ENCODE results near the gene TBC1D5.

GRCh38 chr3:17783426-17783825 lies 41.0 kb upstream of the TBC1D5 start:
- TF ChIP-seq POLR2AphosphoS5 (IDR thresholded peaks at IDR 0.05): no peak
- TF ChIP-seq, protein P1, sequence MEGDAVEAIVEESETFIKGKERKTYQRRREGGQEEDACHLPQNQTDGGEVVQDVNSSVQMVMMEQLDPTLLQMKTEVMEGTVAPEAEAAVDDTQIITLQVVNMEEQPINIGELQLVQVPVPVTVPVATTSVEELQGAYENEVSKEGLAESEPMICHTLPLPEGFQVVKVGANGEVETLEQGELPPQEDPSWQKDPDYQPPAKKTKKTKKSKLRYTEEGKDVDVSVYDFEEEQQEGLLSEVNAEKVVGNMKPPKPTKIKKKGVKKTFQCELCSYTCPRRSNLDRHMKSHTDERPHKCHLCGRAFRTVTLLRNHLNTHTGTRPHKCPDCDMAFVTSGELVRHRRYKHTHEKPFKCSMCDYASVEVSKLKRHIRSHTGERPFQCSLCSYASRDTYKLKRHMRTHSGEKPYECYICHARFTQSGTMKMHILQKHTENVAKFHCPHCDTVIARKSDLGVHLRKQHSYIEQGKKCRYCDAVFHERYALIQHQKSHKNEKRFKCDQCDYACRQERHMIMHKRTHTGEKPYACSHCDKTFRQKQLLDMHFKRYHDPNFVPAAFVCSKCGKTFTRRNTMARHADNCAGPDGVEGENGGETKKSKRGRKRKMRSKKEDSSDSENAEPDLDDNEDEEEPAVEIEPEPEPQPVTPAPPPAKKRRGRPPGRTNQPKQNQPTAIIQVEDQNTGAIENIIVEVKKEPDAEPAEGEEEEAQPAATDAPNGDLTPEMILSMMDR (IDR thresholded peaks at IDR 0.05): no peak

All from sigmoid colon (tissue), 4 donors.